GM21825 (cell line): ENCODE measurements around the gene BTBD1.

Experiments
- ATAC-seq: cut with Tn5 transposase; IDR thresholded peaks from one replicate; pipeline ENCODE4 v1.9.1; 2021; ENCODE audit warnings: mild to moderate bottlenecking, moderate library complexity; ENCODE audit not compliant: unreplicated experiment

The BTBD1 gene

GRCh38 chr15:83066734-83067637, at the start of gene BTBD1:
Gene BTBD1, minus strand, starts transcription at chr15:83067252. Its CDS starts 101 bp downstream, at chr15:83067151.
- ATAC-seq, result peak; percentile 85

DNA sequence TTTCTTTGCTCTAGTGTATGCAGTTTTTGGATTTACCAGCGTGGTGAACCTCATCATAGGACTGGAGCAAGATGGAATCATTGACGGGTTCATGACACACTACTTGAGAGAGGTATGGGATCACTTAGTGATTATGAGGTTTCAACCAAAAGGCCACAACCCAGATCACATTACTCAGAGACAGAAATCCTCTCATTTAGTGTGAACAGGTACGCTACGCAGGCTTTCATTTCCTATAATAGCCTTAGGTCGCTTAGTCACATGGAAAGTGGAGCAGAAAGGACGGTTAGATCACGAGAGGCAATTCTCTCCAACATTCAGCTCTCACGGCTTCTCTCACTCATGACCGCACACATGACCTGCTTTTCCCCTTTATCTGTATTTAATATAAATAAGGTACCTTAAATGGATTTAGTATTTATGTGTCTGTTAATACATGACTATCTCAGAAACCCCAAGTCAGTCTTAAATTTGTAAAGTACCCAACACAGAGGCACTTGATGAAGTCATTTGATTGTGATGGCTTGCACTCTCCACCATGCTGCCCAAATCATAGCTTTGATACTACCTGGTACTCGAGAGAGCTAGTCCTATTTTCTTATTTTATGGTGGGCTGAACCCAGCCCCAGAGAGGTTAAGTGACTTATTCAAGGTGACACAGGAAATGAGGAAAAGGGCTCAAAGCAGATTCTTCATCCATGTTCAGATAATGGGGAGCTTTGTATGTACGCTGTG, 48.9 kb upstream of the BTBD1 start:
- no peak for ATAC-seq

DNA sequence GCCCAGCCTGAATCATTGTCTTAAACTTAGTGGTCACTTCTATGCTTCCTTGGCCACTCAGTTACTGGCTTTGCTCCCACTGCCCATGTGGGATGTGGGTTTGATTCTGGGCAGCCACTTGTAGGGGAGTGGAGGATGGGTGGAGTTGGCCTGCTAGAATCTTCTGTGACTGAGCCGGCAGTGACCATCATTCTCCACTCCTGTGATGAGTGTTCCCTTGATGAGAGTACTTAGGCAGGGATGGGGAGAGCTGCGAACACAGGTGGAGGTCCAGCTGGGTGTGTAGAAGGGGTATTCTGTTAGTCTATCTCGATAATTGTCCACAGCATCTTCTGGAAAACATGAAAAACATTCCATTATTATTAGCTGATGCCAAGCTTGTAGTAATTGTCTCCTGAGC, 48.4 kb upstream of the BTBD1 start:
- no peak for ATAC-seq

GRCh38 chr15:83114856-83115255, 47.8 kb upstream of the BTBD1 start:
- ATAC-seq, result no peak

- no peak for ATAC-seq
Observed at GRCh38 chr15:83113881-83114674, 47.0 kb upstream of the BTBD1 start.

GRCh38 chr15:83112956-83113299, 45.9 kb upstream of the BTBD1 start:
- ATAC-seq, result no peak

DNA sequence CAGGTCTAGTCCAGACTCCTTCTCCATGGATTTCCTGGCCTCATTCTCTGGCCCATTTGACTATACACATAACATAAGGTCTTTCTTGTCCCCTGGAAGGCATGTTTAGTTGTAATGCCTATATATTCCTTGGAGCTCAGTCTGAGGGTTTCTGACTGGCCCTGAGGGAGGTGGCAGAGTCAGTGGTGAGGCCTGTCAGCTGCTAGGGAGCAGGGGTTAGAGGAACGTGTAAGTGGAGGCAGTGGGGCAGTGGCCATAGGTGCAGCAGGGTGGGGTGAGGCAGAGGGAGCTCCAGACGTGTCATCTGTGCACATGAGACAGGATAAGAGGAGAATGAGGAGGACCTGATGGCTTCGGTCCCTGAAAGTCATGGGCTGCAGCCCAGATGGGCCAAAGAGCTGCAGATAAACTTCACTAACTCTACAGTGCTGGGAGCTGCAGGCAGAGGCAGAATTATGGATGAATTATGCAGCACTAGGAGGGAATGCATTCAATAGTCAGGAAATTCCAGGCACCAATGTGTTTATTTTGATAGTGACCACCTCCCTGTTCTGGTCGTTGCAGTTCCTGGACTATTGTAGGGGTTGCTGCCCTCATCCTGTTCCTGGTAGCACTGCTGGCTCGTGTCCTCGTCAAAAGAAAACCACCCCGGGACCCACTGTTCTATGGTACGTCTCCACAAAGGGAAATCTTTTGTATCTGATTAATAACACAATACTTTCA, 45.3 kb upstream of the BTBD1 start:
- ATAC-seq, result no peak

DNA sequence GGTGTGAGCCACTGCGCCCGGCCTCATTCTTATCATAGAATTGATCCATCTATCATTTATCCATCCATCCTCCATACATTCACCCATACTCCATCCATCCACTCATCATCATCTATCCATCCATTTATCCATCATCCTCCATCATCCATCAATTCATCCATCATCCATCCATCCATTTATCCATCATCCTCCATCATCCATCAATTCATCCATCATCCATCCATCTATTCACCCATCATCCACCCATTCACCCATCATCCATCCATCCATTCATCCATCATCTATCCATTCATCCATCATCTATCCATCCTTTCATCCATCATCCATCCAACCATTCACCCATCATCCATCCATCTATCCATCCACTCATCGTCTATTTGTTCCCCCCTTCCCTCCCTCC, 44.1 kb upstream of the BTBD1 start:
- ATAC-seq, result no peak

DNA sequence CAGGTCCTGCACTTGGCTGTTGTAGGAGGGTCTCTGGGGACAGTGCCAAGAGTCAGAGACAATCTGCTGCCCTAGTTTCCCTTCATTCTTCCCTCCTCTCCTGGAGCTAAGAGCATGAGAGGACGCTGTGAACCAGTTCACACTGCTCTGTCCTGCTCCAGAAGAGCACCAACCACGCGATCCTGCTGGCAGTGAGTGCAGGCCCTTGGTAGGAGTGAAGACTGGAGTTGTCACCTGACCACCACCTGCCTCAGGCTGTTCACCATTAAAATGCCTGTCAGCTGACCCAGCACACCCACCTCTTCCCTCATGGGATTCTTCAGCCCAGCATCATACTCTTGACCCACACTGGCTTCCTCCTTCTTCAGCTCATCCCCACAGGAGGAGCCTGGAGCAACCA, 43.3 kb upstream of the BTBD1 start:
- ATAC-seq, result no peak

- no peak for ATAC-seq
Observed at GRCh38 chr15:83109532-83109931, 42.5 kb upstream of the BTBD1 start.

GRCh38 chr15:83108266-83109219, 41.5 kb upstream of the BTBD1 start:
- ATAC-seq, result peak; percentile 74

GRCh38 chr15:83107841-83108181, 40.8 kb upstream of the BTBD1 start:
- ATAC-seq, result no peak

- ATAC-seq, result no peak
Observed at GRCh38 chr15:83106994-83107840, 40.2 kb upstream of the BTBD1 start, which contains the start of gene TM6SF1. Gene TM6SF1, plus strand, starts transcription at chr15:83107645. Its CDS starts 36 bp downstream, at chr15:83107681.

- ATAC-seq, result no peak
Observed at GRCh38 chr15:83105440-83105839, 38.4 kb upstream of the BTBD1 start.

- no peak for ATAC-seq
Observed at GRCh38 chr15:83104141-83104540, 37.1 kb upstream of the BTBD1 start.

DNA sequence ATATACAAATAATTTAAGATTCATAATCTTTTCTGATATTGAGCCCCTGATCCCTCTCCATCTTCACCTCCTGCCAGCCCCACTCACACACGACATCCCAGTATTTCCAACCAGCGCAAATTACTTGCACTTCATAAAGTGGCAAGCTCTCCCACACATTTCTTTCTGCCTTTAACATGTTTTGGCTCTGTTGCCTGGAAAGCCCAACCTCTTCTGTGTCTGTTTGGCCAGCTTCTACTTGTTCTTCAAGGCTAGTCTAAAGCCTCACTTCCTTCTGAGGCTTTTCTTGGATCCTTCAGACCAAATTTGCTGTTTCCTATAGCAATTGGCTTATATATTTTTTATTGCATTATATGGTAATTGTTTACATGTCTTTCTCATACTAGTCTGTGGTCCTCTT, 35.3 kb upstream of the BTBD1 start:
- ATAC-seq, result no peak

- ATAC-seq, result no peak
Observed at GRCh38 chr15:83100097-83100646, 33.1 kb upstream of the BTBD1 start.

- ATAC-seq, result no peak
Observed at GRCh38 chr15:83099290-83099689, 32.2 kb upstream of the BTBD1 start.
